HG03558 (cell line): Measurements from ENCODE around the gene OR4D5.
A peak's percentile ranks its signal among the peaks of the same experiment; 100 is the strongest.

Experiments used
- ATAC-seq: cut with Tn5 transposase; IDR thresholded peaks from one replicate; pipeline ENCODE4 v1.9.1; 2021; ENCODE audit warnings: moderate number of reproducible peaks; ENCODE audit not compliant: unreplicated experiment; ENCODE audit errors: extremely low read depth

The OR4D5 gene

GRCh38 chr11:123939317-123939716 lies at the start of gene OR4D5:
OR4D5 (plus strand) TSS chr11:123939617; CDS start chr11:123939617, 0 bp downstream.
- ATAC-seq, result no peak

GRCh38 chr11:123892031-123892430 lies 47.4 kb upstream of the OR4D5 start:
- no peak for ATAC-seq

- ATAC-seq, result no peak
Measured at GRCh38 chr11:123899792-123900191, 39.6 kb upstream of the OR4D5 start.

- ATAC-seq, result no peak
Measured at GRCh38 chr11:123901867-123902266, 37.5 kb upstream of the OR4D5 start, which contains the start of gene OR8D4. OR8D4 (plus strand) TSS chr11:123902167; CDS start chr11:123906432, 4,265 bp downstream.

GRCh38 chr11:123903932-123904331 lies 35.5 kb upstream of the OR4D5 start:
- peak; percentile 68 for ATAC-seq

- no peak for ATAC-seq
Measured at GRCh38 chr11:123904932-123905331, 34.5 kb upstream of the OR4D5 start.

- no peak for ATAC-seq
Measured at GRCh38 chr11:123905826-123906225, 33.6 kb upstream of the OR4D5 start.

GRCh38 chr11:123920943-123921342 lies 18.5 kb upstream of the OR4D5 start:
- no peak for ATAC-seq

GRCh38 chr11:123924027-123924426 lies 15.4 kb upstream of the OR4D5 start:
- no peak for ATAC-seq

- ATAC-seq, result no peak
Measured at GRCh38 chr11:123942413-123942812, 3.0 kb downstream of the OR4D5 start.

GRCh38 chr11:123943738-123944137 lies 4.3 kb downstream of the OR4D5 start, which contains the start of gene OR6T1:
OR6T1 (minus strand) TSS chr11:123943838; CDS start chr11:123943838, 0 bp downstream.
- ATAC-seq, result no peak

GRCh38 chr11:123945132-123945531 lies 5.7 kb downstream of the OR4D5 start:
- ATAC-seq, result no peak

GRCh38 chr11:123956752-123957151 lies 17.3 kb downstream of the OR4D5 start:
- no peak for ATAC-seq

- ATAC-seq, result no peak
Measured at GRCh38 chr11:123973816-123974215, 34.4 kb downstream of the OR4D5 start.

- no peak for ATAC-seq
Measured at GRCh38 chr11:123976770-123977560, 37.5 kb downstream of the OR4D5 start.

GRCh38 chr11:123977731-123978347 lies 38.4 kb downstream of the OR4D5 start, which contains the start of gene OR10S1:
OR10S1 (minus strand) TSS chr11:123977781; CDS start chr11:123977664, 117 bp downstream.
- no peak for ATAC-seq

GRCh38 chr11:123979311-123979710 lies 39.9 kb downstream of the OR4D5 start:
- no peak for ATAC-seq
